T-helper 17 cell (primary cell): ENCODE results near the gene RBM12. TPM values are rescaled to one million over a fixed set of nuclear protein-coding genes. Genes with fewer than 3 reads are reported as not detected.

Experiments
- ATAC-seq: fragments of 150-1000 bp; cut with Tn5 transposase; 2 replicates; pipeline ENCODE4 v1.10.0; 2021; ENCODE audit warnings: mild to moderate bottlenecking, moderate library complexity
- DNase-seq, 3 donors: peaks; one replicate each; pipeline versions ENCODE4 v3.0.0 to v3.0.0-alpha.2; 2020 to 2021
- H3K9me3 ChIP-seq: one replicate; pipeline ENCODE4 v1.7.0; 2013; ENCODE audit warnings: low read length, mild to moderate bottlenecking; ENCODE audit not compliant: control insufficient read depth, poor library complexity, severe bottlenecking
- H3K27ac Mint-ChIP-seq: one replicate; pipeline ENCODE4 v1.8.0; 2022; ENCODE audit warnings: mild to moderate bottlenecking, moderate library complexity, mixed read lengths
- H3K27me3 Mint-ChIP-seq: one replicate; pipeline ENCODE4 v1.8.0; 2022; ENCODE audit warnings: mixed read lengths
- H3K36me3 Mint-ChIP-seq: one replicate; pipeline ENCODE4 v1.8.0; 2022; ENCODE audit warnings: low read depth, mixed read lengths
- H3K4me1 Mint-ChIP-seq: one replicate; pipeline ENCODE4 v1.8.0; 2022; ENCODE audit warnings: mild to moderate bottlenecking, mixed read lengths
- H3K4me3 Mint-ChIP-seq: one replicate; pipeline ENCODE4 v1.8.0; 2022; ENCODE audit warnings: mild to moderate bottlenecking, moderate library complexity, mixed read lengths
- total RNA-seq, 4 donors: library from RNA in 2 of 4; stranded (reverse) in 2 of 4; gene quantifications; one replicate each; pipeline ENCODE4 v1.2.3 and lab custom pipeline; 2022 to 2026

Gene RBM12
- total RNA-seq, 2 donors from 2014 or later, result 86.0 to 87.8 TPM

DNA sequence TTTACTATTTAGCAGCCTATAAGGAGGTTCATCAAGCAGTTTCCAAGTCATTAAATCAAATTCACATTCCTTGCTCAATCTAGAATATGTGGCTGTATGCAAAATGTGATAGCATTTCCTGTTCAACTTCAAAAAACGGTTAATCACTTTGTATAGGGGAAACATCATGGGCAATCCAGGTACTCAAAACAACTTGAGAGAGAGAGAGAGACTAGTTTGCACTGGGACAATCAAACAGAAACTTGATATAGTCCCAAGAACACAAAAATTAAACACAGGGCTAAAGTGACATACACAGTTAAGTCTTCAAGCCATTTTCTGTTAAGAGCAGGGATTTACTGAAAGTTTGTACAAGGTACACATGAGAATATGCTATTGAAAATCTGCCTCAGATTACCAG, 7.4 kb downstream of the RBM12 start:
- Mint-ChIP-seq H3K36me3 (peaks cover 4% of the 10 kb centered on the region), H3K27me3 (no peaks in the 10 kb centered on the region), H3K4me1 (peaks cover 37% of the 10 kb centered on the region), H3K27ac (peak overlapping the region; percentile 56), H3K4me3 (peak overlapping the region; percentile 77)
- no peaks in the 10 kb centered on the region for H3K9me3 ChIP-seq
- no peak for DNase-seq
- peak; percentile 34 for ATAC-seq

- no peaks in the 10 kb centered on the region for H3K27me3 Mint-ChIP-seq
- DNase-seq (no peak), ATAC-seq (no peak)
- H3K36me3 Mint-ChIP-seq, result peaks cover 5% of the 10 kb centered on the region
- peaks cover 22% of the 10 kb centered on the region for H3K4me1 Mint-ChIP-seq
- H3K4me3 Mint-ChIP-seq, result no peak overlapping the region
- H3K27ac Mint-ChIP-seq, result no peak overlapping the region
- H3K9me3 ChIP-seq, result no peaks in the 10 kb centered on the region
These were observed 10.3 kb downstream of the RBM12 start for GRCh38 chr20:35654415-35654814.

DNA sequence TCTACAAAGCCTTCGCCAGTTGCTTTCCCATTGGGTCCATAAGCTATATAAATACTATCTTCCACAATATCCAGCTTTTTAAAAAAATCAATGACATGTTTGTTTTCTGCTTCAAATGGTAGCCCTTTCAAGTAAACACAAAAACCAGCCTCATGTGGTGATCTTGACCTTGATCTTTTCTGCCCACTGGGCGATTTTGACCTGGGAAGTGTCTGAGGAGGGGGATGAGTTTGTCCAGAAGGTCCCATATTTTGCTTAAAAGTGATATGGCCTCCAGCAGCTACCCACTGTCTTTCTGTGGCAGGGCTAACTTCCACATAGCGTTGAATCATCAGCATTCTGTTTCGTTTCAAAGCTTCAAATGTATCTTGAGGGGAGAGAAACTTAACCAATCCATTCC, 10.8 kb downstream of the RBM12 start:
- H3K9me3 ChIP-seq, result no peaks in the 10 kb centered on the region
- no peak for ATAC-seq
- Mint-ChIP-seq H3K27ac (no peak overlapping the region), H3K36me3 (peaks cover 5% of the 10 kb centered on the region), H3K4me1 (peaks cover 18% of the 10 kb centered on the region), H3K27me3 (no peaks in the 10 kb centered on the region), H3K4me3 (no peak overlapping the region)
- no peak for DNase-seq

- H3K4me3 Mint-ChIP-seq, result no peak overlapping the region
- no peak for DNase-seq
- H3K36me3 Mint-ChIP-seq, result peaks cover 5% of the 10 kb centered on the region
- H3K4me1 Mint-ChIP-seq, result peaks cover 19% of the 10 kb centered on the region
- no peak overlapping the region for H3K27ac Mint-ChIP-seq
- H3K9me3 ChIP-seq, result no peaks in the 10 kb centered on the region
- ATAC-seq, result no peak
- no peaks in the 10 kb centered on the region for H3K27me3 Mint-ChIP-seq
These were observed 11.3 kb downstream of the RBM12 start for GRCh38 chr20:35653430-35653734.

DNA sequence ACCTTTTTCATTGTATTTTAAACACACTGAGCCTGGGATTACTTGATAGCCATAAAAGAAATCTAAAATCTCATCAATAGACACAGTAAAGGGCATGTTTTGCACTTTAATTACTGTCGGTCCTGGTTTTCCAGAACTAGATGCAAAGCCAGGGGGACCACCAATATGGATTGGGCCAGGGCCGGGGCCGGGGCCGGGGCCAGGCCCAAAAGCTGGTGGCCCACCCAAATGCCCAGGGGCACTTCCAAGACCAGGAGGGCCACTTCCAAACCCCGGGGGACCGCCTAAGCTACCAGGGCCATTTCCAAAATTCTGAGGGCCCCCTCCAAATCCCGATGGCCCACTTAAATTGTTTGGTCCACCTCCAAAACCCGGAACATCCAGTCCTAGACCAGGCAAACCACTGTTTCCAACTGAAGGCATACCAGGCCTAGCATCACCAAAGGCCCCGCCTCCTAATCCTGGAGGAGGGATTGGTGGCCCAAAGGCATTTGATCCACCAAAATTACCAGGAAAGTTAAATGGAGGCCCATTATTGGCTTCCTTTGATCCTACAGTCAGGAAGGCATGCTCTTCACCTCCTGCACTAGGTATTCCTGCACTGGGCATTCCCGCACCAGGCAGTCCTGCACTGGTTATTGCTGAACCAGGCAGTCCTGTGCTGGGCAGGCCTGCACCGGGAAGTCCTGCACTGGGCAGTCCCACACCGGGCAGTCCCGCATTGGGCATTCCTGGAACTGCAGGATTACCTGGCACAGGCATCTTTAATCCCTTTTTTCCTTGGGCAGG, 11.9 kb downstream of the RBM12 start:
- H3K27ac Mint-ChIP-seq, result no peak overlapping the region
- no peaks in the 10 kb centered on the region for H3K9me3 ChIP-seq
- no peak for DNase-seq
- peaks cover 23% of the 10 kb centered on the region for H3K4me1 Mint-ChIP-seq
- ATAC-seq, result no peak
- no peak overlapping the region for H3K4me3 Mint-ChIP-seq
- no peaks in the 10 kb centered on the region for H3K27me3 Mint-ChIP-seq
- peaks cover 5% of the 10 kb centered on the region for H3K36me3 Mint-ChIP-seq

- no peak for ATAC-seq
- Mint-ChIP-seq H3K27me3 (no peaks in the 10 kb centered on the region), H3K4me3 (no peak overlapping the region), H3K4me1 (peaks cover 18% of the 10 kb centered on the region), H3K27ac (peak overlapping the region; percentile 79), H3K36me3 (peaks cover 3% of the 10 kb centered on the region)
- H3K9me3 ChIP-seq, result no peaks in the 10 kb centered on the region
- no peak for DNase-seq
These were observed 12.7 kb downstream of the RBM12 start for GRCh38 chr20:35651958-35652357.

- DNase-seq, result no peak
- Mint-ChIP-seq H3K4me3 (no peak overlapping the region), H3K27me3 (no peaks in the 10 kb centered on the region), H3K27ac (peak overlapping the region; percentile 79), H3K4me1 (peaks cover 19% of the 10 kb centered on the region), H3K36me3 (peaks cover 3% of the 10 kb centered on the region)
- no peaks in the 10 kb centered on the region for H3K9me3 ChIP-seq
- ATAC-seq, result no peak
These were observed 14.1 kb downstream of the RBM12 start for GRCh38 chr20:35650632-35651031.

GRCh38 chr20:35648836-35649235, 15.9 kb downstream of the RBM12 start:
- ATAC-seq, result no peak

GRCh38 chr20:35644806-35645205, 19.9 kb downstream of the RBM12 start:
- no peak overlapping the region for H3K4me3 Mint-ChIP-seq
- peak overlapping the region; percentile 60 for H3K27ac Mint-ChIP-seq
- no peaks in the 10 kb centered on the region for H3K9me3 ChIP-seq
- peaks cover 55% of the 10 kb centered on the region for H3K4me1 Mint-ChIP-seq
- no peak for DNase-seq
- no peak for ATAC-seq
- no peaks in the 10 kb centered on the region for H3K27me3 Mint-ChIP-seq
- H3K36me3 Mint-ChIP-seq, result no peaks in the 10 kb centered on the region

More at GRCh38 chr20:35648836-35649235, 15.9 kb downstream of the RBM12 start:
- Mint-ChIP-seq H3K27me3 (no peaks in the 10 kb centered on the region), H3K4me1 (peaks cover 30% of the 10 kb centered on the region), H3K27ac (peak overlapping the region; percentile 77), H3K4me3 (no peak overlapping the region), H3K36me3 (peaks cover 3% of the 10 kb centered on the region)
- DNase-seq, result no peak
- no peaks in the 10 kb centered on the region for H3K9me3 ChIP-seq

DNA sequence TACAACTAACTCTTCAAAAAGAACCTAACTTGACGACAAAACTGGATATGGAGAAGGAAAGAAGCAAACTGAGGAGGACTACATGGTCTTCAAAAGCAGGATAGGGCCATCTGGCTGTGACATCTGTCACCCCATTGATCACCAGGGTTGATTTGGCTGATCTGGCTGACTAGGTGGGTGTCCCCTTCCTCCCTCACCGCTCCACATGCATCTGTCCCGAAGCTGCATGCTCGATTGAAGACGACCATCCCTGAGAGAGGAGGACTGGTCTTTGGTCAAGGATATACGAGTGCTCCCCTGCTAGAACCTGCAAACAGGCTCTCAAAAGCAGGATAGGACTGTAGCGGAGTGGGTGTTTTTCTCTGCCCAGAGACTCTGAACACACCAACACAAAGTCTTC, 21.7 kb downstream of the RBM12 start:
- Mint-ChIP-seq H3K27ac (peak overlapping the region; percentile 34), H3K27me3 (no peaks in the 10 kb centered on the region), H3K36me3 (no peaks in the 10 kb centered on the region), H3K4me1 (peaks cover 54% of the 10 kb centered on the region), H3K4me3 (no peak overlapping the region)
- DNase-seq (no peak), ATAC-seq (no peak)
- no peaks in the 10 kb centered on the region for H3K9me3 ChIP-seq

DNA sequence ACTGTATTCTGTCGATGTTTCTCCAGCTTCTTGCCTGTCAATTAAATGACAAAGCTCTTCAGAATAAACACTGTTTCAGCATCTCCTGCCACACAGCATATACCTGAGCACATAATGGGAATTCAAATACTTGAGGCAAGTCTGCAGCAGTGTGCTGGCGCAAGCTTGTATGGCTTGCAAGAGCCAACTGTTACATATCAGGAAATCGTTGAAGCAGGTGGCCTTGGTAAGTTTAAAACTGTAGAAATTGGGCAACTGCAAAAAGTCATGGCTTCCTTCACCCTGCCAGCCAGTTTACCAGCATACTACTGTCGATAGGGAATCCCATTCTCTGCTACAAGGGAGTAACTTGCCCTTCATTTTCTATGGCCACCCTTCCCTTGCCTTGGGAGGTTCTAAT, 23.0 kb downstream of the RBM12 start:
- DNase-seq, result no peak
- no peaks in the 10 kb centered on the region for H3K9me3 ChIP-seq
- ATAC-seq, result no peak
- Mint-ChIP-seq H3K36me3 (no peaks in the 10 kb centered on the region), H3K27me3 (no peaks in the 10 kb centered on the region), H3K4me3 (no peak overlapping the region), H3K27ac (peak overlapping the region; percentile 92), H3K4me1 (peaks cover 66% of the 10 kb centered on the region)

DNA sequence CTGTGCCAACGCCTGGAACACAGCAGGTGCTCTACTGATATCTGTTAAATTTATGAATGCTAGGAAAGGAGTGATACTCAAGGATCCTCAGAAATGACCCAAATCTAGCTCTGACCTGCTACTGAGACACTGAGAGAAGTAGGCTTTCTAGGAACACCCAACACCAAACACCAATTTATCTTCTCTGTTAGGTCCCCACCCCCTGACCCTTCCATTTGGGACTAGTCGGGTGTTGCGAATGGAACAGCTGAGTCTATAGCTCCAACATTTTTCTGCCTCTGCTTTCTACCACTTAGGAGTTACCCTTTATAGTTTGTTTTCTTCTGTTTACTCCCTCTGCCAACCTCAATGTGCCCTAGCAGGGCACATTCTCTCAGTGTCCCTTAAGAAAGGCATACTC, 24.0 kb downstream of the RBM12 start:
- no peaks in the 10 kb centered on the region for H3K9me3 ChIP-seq
- peaks cover 70% of the 10 kb centered on the region for H3K4me1 Mint-ChIP-seq
- peak overlapping the region; percentile 92 for H3K27ac Mint-ChIP-seq

DNA sequence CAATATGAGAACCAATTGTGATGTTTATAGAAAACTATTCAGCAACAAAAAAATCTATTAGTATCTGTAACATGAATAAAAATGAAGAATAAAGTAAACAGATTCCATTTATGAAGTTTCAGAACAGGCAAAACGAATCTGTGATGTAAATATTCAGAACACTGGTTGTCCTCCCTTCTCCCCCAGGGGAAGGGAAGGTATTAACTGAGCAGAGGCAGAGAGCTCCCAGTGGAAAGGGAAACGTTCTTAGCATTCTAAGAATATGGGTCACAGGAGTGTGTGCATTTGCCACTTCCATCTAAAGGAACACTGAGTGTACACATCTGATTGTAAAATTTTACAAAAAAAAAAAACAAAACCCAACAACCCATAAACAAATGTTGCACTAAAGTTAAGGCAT, 25.9 kb downstream of the RBM12 start:
- no peak overlapping the region for H3K4me3 Mint-ChIP-seq
- no peaks in the 10 kb centered on the region for H3K27me3 Mint-ChIP-seq
- peaks cover 65% of the 10 kb centered on the region for H3K4me1 Mint-ChIP-seq
- no peak for ATAC-seq
- no peaks in the 10 kb centered on the region for H3K9me3 ChIP-seq
- no peak for DNase-seq
- peak overlapping the region; percentile 93 for H3K27ac Mint-ChIP-seq
- H3K36me3 Mint-ChIP-seq, result no peaks in the 10 kb centered on the region

More for the DNA sequence above, 24.0 kb downstream of the RBM12 start:
- no peak for DNase-seq
- Mint-ChIP-seq H3K27me3 (no peaks in the 10 kb centered on the region), H3K36me3 (no peaks in the 10 kb centered on the region), H3K4me3 (no peak overlapping the region)
- ATAC-seq, result no peak

DNA sequence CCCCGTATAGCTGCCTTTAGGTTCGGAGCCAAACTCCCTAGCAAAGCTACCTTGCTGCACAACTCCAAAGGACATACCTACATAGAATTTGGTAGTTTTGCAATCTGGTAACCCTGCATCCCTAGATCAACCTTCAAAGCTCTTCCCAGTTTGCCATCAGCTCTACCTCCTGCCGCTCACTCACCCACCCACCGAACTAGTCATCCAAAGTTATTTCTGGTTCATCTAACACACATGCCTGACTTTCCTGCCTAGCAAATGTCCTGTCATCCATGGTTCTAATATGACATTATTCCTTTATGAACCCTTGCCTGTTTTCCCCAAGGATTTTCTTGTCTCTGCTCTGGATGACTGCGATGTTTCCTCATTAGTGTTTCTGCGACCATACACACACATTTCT, 27.4 kb downstream of the RBM12 start:
- H3K4me1 Mint-ChIP-seq, result peaks cover 59% of the 10 kb centered on the region
- DNase-seq, result no peak
- no peaks in the 10 kb centered on the region for H3K9me3 ChIP-seq
- no peaks in the 10 kb centered on the region for H3K36me3 Mint-ChIP-seq
- H3K4me3 Mint-ChIP-seq, result no peak overlapping the region
- peak overlapping the region; percentile 93 for H3K27ac Mint-ChIP-seq
- no peak for ATAC-seq
- H3K27me3 Mint-ChIP-seq, result no peaks in the 10 kb centered on the region
